Liver (tissue), 3 donors: ENCODE measurements around the gene DOCK2.

Experiments
- CTCF ChIP-seq: fragments of 150-350 bp; IDR thresholded peaks from 2 replicates; pipeline ENCODE4 v1.5.1; 2017; ENCODE audit warnings: improper control_type of control experiment, low read depth, low read length; ENCODE audit not compliant: missing input control
- EGR1 ChIP-seq, 2 donors: IDR thresholded peaks; 2 replicates each; pipeline ENCODE4 v1.6.1; 2016 to 2018; ENCODE audit warnings: antibody characterized with exemption in 2 of 2, low read depth in 2 of 2
- FOXA1 ChIP-seq: IDR thresholded peaks from 2 replicates; pipeline ENCODE4 v1.6.1; 2016; ENCODE audit warnings: antibody characterized with exemption
- HNF4A ChIP-seq, 2 donors: conservative IDR thresholded peaks; 2 replicates each; pipeline ENCODE4 v1.6.1; 2016; ENCODE audit warnings: antibody characterized with exemption in 2 of 2, mild to moderate bottlenecking in 2 of 2
- JUND ChIP-seq, 2 donors: IDR thresholded peaks; 2 replicates each; pipeline ENCODE4 v1.6.1; 2016; ENCODE audit warnings: antibody characterized with exemption in 2 of 2
- MAX ChIP-seq: IDR thresholded peaks from 2 replicates; pipeline ENCODE4 v1.6.1; 2016; ENCODE audit warnings: antibody characterized with exemption
- RAD21 ChIP-seq, 2 donors: IDR thresholded peaks; 2 replicates each; pipeline ENCODE4 v1.6.1; 2016; ENCODE audit warnings: antibody characterized with exemption in 2 of 2, mild to moderate bottlenecking in 2 of 2
- SP1 ChIP-seq: IDR thresholded peaks from 2 replicates; pipeline ENCODE4 v1.6.1; 2018; ENCODE audit warnings: antibody characterized with exemption, mild to moderate bottlenecking
- TAF1 ChIP-seq: conservative IDR thresholded peaks from 2 replicates; pipeline ENCODE4 v1.6.1; 2016; ENCODE audit warnings: antibody characterized with exemption, mild to moderate bottlenecking
- TF ChIP-seq, protein P1 (sequence below): IDR thresholded peaks from 2 replicates; pipeline ENCODE4 v1.6.1; 2016; ENCODE audit warnings: antibody characterized with exemption, mild to moderate bottlenecking
- donor health status: healthy.
- donor health status: healthy.

DNA sequence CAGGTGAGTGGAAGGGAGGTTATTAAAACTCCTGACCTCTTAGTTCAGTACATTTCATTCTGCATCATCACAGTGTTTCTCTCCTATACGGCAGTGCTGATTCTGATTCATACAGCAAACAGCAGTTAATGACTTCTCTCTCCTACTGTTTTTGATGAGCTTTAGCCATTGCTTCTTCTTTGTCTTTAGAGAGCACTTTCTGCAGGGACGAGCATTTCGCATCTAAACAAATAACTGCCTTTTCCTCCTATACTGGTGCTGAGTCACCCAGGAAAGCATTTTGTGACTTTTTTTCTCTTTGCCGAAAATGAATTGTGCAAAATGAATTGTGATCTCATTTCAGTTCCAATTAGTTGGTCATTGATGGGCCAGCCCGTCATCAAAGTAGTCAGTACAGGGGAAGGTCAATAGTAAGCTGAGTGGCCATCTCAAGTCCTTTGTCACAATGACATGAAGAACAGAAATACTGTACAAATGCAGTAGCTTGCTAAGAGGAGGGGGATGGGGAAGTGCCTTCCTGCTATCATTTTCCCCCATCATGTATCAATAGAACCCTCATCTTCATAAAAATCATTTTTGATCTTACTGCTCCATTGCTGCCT lies 244.7 kb downstream of the DOCK2 start:
- TF ChIP-seq CTCF: no peak
- TF ChIP-seq MAX: no peak
- TF ChIP-seq, protein P1, sequence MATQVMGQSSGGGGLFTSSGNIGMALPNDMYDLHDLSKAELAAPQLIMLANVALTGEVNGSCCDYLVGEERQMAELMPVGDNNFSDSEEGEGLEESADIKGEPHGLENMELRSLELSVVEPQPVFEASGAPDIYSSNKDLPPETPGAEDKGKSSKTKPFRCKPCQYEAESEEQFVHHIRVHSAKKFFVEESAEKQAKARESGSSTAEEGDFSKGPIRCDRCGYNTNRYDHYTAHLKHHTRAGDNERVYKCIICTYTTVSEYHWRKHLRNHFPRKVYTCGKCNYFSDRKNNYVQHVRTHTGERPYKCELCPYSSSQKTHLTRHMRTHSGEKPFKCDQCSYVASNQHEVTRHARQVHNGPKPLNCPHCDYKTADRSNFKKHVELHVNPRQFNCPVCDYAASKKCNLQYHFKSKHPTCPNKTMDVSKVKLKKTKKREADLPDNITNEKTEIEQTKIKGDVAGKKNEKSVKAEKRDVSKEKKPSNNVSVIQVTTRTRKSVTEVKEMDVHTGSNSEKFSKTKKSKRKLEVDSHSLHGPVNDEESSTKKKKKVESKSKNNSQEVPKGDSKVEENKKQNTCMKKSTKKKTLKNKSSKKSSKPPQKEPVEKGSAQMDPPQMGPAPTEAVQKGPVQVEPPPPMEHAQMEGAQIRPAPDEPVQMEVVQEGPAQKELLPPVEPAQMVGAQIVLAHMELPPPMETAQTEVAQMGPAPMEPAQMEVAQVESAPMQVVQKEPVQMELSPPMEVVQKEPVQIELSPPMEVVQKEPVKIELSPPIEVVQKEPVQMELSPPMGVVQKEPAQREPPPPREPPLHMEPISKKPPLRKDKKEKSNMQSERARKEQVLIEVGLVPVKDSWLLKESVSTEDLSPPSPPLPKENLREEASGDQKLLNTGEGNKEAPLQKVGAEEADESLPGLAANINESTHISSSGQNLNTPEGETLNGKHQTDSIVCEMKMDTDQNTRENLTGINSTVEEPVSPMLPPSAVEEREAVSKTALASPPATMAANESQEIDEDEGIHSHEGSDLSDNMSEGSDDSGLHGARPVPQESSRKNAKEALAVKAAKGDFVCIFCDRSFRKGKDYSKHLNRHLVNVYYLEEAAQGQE: no peak
- no peak for TF ChIP-seq SP1
- no peak for TF ChIP-seq RAD21 (IDR thresholded peaks at IDR 0.05)
- TF ChIP-seq EGR1 (IDR thresholded peaks at IDR 0.05; ENCODE audit: low read depth in 2 of 2): no peak
- TF ChIP-seq FOXA1: no peak
- TF ChIP-seq HNF4A (conservative IDR thresholded peaks at IDR 0.05): no peak
- no peak for TF ChIP-seq TAF1
- no peak for TF ChIP-seq JUND (IDR thresholded peaks at IDR 0.05)
